HG03060 (cell line): Measurements from ENCODE around the gene GZMA.
"Not testable (repeated sequence)": the region's sequence is repeated elsewhere in the genome, so short reads cannot be mapped to it uniquely, and the experiment has no call there.

Source experiments
- ATAC-seq: cut with Tn5 transposase; IDR thresholded peaks from one replicate; pipeline ENCODE4 v1.9.1; 2021; ENCODE audit warnings: low read depth, moderate number of reproducible peaks; ENCODE audit not compliant: unreplicated experiment

Gene GZMA

DNA sequence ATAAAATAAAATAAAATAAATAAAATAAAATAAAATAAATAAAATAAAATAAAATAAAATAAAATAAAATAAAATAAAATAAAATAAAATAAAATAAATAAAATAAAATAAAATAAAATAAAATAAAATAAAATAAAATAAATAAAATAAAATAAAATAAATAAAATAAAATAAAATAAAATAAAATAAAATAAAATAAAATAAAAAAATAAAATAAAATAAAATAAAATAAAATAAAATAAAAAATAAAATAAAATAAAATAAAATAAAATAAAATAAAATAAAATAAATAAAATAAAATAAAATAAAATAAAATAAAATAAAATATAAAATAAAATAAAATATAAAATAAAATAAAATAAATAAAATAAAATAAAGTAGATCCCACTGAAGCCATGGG lies 3.5 kb downstream of the GZMA start:
- ATAC-seq = not testable (repeated sequence)

DNA sequence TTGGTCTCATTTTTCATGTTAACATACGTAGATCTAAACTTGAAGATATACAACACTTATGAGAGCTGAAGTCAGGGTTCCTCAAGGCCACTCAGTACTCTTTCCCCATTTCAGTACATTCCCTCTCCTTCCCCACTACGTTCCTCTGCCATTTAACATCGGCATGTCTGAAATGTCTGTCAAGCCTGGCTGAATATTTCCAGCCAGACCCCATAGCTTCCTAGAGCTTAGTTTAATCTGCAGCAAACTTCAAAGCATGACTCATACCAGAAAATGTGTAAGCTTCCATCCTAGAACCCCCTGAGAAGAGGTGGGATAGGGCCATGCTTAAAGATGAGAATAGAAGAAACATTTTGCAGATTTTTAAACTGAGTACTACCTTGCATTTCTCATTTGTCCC lies 6.2 kb downstream of the GZMA start:
- no peak for ATAC-seq

- no peak for ATAC-seq
Observed at GRCh38 chr5:55110217-55110616, 7.8 kb downstream of the GZMA start.

DNA sequence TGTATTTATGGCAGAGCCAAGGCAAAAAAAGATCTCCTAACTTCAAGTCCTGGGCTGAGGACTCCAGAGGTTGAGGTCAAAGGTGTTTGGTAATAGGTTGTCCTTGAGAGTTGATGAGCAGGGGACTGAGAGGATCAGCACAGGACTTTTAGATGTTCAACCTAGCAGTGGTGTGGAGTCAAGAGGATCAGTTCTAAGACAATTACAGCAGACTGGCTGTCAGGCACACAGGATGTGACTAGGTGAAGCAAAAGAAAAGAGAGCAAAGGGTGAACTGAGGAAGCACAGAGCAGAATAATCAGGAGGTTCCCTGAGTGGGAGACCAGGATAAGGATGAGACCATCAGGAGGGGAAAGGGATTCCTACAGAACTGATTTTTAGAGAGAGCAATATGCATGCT lies 10.9 kb downstream of the GZMA start:
- no peak for ATAC-seq

- no peak for ATAC-seq
Observed at GRCh38 chr5:55114061-55114460, 11.6 kb downstream of the GZMA start.

DNA sequence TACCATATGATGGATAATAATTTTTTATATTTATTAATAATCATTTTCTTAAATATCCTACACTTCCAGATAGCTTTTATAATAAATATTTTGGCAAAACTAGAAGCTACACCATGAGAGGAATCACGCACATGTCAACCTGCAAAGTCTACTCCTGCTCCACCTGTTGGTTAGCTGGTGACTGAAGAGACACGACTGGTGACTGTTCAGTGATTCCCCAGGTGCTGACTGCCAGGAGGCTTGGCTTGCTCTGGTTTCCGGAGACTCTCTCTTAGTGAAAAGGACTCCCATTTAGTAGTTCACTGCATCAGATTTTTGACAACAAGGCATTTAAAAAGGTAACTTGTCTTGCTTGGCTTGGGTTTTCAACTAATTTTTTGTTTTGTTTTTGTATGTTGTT lies 20.9 kb downstream of the GZMA start:
- ATAC-seq = no peak

DNA sequence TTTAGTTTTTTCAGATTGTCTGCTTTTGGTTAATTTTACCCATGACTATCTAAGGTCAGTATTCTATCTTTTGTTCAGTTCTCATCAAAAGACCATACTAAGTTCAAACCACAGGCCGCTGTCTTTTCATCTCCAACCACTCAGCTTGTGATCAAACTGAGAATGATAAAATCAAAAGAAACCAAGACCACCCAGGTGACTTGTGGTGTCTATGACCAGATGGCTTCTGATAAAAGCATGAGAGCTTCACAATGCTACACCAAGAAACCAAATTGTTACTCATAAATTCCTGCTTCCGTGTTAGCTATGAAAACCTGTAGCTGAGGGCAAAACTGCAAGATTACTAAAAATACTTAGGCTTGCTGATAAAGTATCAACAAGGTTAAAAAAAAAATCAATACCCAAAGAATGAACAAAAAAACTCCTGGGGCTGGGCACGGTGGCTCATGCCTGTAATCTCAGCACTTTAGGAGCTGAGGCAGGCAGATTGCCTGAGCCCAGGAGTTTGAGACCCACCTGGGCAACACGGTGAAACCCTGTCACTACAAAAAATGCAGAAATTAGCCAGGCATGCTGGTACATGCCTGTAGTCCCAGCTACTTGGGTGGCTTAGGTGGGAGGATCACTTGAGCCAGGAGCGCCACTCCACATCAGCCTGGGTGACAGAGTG lies 31.7 kb downstream of the GZMA start:
- ATAC-seq = no peak

DNA sequence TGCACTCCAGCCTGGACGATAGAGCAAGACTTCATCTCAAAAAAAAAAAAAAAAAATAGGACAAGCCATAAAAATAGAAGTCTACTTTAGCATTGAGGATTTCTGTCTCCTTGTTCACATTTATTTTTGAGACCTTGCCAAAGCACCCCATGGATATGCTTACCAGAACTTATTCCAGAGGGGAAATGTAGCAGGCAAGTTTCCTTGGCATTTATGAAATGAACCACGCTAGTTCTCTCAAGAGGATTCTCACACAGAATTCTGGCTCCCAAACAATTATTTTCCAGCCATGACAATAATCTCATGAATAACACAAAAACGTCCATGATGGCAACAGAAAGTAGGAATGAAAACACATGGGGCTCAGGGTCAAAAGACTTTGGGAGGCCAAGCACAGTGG lies 34.1 kb downstream of the GZMA start:
- ATAC-seq = no peak

DNA sequence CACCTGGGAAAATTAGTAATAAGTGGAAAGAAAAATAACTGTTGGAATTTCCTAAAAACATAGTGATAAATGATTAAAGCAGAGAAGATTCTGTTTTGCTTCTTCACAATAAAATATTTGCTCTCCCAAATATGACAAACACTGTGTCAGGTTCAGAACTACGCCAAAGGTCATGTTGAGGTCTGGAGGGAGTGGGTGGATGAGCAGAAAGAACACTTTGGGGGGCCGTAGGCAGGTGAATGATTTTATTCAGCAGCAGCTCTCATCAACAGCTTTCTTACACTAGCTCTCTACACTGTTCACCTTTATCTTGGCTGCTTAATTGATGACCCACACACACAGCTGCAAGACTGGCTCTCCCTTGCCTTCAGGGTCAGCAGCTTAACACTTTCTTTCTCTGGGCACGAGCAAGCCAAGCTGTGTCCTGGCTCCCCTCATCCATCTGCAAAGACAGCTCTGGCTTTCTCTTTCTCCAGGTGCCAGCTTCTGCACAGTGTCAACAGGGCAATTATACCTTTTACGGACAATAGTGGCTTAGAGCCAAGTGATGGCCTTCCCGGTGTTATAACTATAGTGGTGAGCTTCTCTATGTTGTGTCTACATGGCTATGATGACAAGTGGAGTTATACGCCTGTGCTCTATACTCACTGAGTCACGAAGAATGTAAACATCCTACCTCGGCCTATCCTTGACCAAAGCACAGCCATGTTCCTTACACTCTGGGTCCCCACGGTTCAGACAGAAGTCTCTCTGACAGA lies 38.6 kb downstream of the GZMA start:
- no peak for ATAC-seq

- ATAC-seq = no peak
Observed at GRCh38 chr5:55141945-55142690, 39.7 kb downstream of the GZMA start.

DNA sequence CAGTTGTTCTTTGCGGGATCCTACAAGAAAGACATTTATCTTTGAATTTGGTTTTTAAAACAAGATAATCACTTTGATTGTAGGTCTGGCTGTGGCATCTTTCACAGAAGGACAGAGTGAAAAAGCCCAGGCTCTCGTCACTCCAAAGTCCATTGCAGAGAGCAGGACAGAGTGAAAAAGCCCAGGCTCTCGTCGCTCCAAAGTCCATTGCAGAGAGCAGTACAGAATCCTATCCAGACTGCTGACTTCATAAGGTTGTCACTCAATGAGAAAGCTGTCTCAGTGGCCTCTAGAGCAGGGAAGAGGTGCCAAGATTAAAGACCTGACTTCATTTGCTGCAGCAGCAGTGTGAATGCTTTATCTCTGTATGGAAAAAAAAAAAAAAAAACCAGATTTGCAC lies 41.2 kb downstream of the GZMA start:
- no peak for ATAC-seq

DNA sequence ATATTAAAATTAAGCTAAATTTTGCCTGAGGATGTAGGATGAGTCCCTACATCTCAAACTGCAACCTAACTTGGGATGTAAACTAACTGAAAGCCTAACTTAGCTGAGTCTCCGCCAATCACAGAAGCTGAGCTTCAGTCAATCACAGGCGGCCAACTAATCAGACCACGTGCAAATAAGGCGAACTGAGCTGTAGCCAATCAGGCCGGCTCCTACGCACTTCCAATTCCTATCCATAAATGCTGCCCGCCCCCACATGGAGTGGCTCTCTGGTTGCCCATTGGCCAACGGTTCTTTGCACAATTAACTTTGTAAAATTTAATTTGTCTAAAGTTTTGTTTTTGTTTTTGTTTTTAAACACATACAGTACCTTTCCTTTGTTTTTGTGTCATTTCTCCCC lies 43.6 kb downstream of the GZMA start:
- ATAC-seq = no peak

DNA sequence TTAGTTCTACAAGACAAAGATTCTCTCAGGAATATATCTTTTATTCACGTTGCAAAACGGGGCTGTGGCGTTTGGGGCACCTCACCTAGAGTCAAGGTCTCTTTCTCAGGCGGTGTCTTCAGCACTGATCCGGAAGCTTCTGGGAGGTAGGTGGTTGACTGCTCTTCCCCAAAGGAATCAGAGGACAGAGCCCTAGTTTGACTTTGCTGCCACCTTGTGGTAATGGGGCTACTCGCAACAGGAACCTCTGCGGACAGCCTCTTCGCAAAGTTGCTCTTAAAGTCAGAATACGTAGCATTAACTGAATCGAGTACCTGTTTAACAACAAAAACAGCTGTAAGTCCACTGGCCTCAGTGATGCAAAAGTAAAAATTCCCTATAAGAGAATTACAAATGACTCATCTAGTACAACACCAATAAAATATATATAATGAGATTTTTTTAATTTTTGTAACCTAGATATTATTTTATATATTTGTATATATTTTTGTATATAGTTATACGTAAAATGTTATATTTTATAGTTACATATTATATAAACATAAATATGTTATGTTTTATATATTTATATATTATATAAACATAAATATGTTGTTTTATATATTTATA lies 44.2 kb downstream of the GZMA start:
- ATAC-seq = no peak

DNA sequence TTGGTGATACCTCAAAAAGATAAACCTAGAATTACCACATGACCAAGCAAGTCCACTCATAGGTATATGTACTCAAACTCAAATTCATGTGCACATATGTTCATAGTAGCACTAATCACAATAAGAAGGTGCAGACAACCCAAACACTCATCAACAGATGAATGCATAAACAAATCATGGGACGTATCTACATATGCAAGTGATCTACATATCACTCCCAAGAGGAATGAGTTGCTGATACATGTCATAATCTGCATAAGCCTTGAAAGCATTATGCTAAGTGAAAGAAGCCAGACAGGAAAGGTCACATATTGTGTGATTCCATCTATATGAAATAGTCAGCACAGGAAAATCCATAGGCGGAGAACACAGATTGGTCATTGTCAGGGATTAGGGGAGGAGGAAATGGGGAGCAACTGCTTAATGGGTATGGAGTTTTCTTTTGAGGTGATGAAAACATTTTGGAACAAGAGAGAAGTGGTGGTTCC lies 46.9 kb downstream of the GZMA start:
- ATAC-seq = no peak

GRCh38 chr5:55151923-55152842 lies 49.7 kb downstream of the GZMA start:
- ATAC-seq = no peak

DNA sequence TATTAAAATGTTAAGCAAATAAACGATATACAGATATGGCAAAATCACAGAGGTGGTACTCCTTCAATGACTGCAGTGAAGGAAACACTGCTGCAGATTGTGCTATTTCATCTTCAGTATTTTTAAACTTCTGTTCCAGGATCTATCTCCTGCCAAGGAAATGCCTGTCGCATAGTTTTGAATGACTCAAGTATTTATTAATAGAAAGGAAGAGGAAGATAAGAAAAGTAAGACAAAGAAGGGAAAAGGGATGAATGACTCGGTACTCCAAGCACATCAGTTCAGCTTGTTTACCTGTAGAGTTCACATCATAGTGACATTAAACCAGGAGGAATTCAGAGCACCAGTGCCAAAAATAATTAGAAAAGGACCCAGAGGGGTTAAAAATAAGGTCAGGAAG lies 52.4 kb downstream of the GZMA start:
- ATAC-seq = no peak
